Activated naive CD4-positive, alpha-beta T cell treated with anti-CD3 and anti-CD28 coated beads for 36 hours (primary cell): Measurements from ENCODE around the gene MAML3. TPM values are rescaled to one million over a fixed set of nuclear protein-coding genes. Genes with fewer than 3 reads are reported as not detected.

Experiments used
- CTCF ChIA-PET: fragments of 350-600 bp; sonication (Branson Sonifier 250); formaldehyde crosslinking; loops from one replicate; lab custom pipeline; 2021; ENCODE audit warnings: antibody characterized with exemption; lab: Charles Lee
- DNase-seq: peaks from one replicate; pipeline ENCODE4 v3.0.0-alpha.2; 2020
- H3K27ac Mint-ChIP-seq: one replicate; pipeline ENCODE4 v1.8.0; 2021; ENCODE audit warnings: mild to moderate bottlenecking, mixed read lengths
- H3K27me3 Mint-ChIP-seq: one replicate; pipeline ENCODE4 v1.8.0; 2021; ENCODE audit warnings: low read depth, mixed read lengths
- H3K36me3 Mint-ChIP-seq: one replicate; pipeline ENCODE4 v1.8.0; 2021; ENCODE audit warnings: low read depth, mixed read lengths
- H3K4me1 Mint-ChIP-seq: one replicate; pipeline ENCODE4 v1.8.0; 2021; ENCODE audit warnings: low read depth, mixed read lengths
- H3K4me3 Mint-ChIP-seq: one replicate; pipeline ENCODE4 v1.8.0; 2021; ENCODE audit warnings: mild to moderate bottlenecking, moderate library complexity, mixed read lengths
- H3K9me3 Mint-ChIP-seq: one replicate; pipeline ENCODE4 v1.8.0; 2021; ENCODE audit warnings: mixed read lengths
- intact Hi-C: fragments of 100-400 bp; cut with micrococcal nuclease; formaldehyde crosslinking; loops from one replicate; pipeline ENCODE4 v1.15.1; 2023
- total RNA-seq, 2 experiments: library from RNA; stranded (reverse); gene quantifications; one replicate each; pipeline ENCODE4 v1.2.3, GENCODE V29; 2021

Gene MAML3
- total RNA-seq, 2 experiments from 2014 or later = 0.52 to 0.76 TPM

DNA sequence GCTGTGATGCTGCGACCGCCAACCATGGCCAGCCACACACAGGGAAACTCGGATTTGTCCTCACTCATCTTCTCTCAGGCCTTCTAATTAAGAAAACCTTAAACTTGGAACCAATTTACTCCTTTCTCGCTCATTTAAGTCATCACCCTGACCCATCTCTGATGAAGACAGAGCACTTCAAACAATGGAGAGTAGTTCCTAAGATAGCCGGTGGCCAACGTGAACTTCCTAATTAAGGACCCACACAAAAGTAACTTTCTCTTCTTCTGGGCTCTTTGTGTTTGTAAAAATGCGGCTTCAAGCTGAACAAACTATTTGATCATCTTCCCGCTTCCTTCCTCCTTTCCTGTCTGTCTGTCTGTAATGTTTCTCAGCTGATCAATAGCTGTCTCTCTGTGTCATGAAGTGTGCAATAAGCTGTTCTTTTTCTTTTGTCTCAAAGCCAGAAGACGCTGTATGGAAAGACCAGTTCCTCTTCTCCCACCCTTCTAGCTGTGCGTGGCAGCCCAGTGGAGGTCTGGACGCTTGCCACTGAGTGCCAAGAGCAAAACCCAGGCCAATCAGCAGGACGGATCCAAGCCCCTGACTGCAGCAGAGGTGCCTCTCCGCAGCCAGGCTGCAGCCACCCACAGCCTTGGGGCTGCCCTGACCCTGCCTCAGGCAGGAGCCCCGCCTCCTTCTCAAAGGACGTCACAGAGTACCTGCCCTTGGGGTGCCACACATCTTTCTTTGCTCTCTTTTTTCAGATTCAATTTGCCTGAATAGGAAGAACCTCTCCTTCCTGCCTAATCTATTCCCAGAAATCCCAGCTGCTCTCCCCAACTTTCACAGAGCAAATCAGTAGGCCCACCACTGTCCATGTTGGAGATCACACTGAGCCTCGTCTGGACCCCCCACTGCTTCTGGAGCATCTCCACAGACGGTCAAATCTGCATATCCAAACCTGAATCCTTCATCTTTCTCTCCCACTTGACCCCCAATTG lies 59.3 kb downstream of the MAML3 start:
- Mint-ChIP-seq H3K27ac (peak overlapping the region; percentile 99), H3K4me1 (peaks cover 70% of the 10 kb centered on the region), H3K9me3 (no peaks in the 10 kb centered on the region), H3K36me3 (no peaks in the 10 kb centered on the region), H3K27me3 (no peaks in the 10 kb centered on the region), H3K4me3 (peak overlapping the region; percentile 90)
- peak; percentile 88 for DNase-seq
- intact Hi-C loops = loop anchor here (2.0 to 10.0 kb wide), 6 partner anchors 32 to 1012 kb away; partner anchors contain the start of genes ELF2, NAA15, NDUFC1 and SETD7
- CTCF ChIA-PET = interaction anchor here (0.8 to 2.1 kb wide), 13 partner anchors 10 to 159 kb away, joined by 3 to 9 read pairs (median 3); partner anchors contain the start of gene MAML3

DNA sequence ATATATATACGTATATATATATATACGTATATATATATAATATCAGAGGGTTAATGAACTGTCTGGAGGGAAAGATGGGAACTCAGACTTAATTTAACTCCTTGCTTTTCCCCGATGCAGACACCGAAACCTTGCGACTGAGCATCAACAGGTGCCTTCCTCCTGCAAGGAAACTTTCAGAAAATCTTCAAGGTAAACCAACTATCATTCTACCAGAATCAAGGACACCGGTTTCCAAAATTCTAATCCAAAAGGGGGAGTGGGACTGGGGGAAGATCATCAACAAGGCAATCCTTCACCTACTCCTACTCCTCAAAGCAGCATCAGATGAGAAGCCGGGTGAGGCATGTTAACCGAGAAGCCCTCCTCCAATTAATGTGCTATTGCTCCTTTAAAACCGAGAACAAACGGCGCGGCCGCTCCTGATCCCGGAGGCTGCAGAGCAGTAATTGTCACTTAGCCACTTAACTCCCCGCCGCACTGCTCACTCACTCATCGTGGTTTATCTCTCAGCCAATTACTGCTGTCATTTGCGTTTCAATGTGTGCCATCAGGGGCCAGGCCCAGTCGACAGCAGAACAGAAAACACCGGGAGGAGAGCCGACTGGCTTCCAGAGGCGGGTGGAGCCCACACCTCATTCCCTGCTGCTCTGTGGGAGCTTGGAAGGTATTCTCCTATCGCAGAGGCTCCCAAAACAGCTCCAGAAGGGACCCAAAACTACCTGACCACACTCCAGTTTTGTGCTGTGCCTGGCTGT lies 61.7 kb downstream of the MAML3 start:
- H3K27me3 Mint-ChIP-seq = no peaks in the 10 kb centered on the region
- H3K27ac Mint-ChIP-seq = no peak overlapping the region
- peaks cover 48% of the 10 kb centered on the region for H3K4me1 Mint-ChIP-seq
- H3K36me3 Mint-ChIP-seq = no peaks in the 10 kb centered on the region
- peak; percentile 29 for DNase-seq
- intact Hi-C loops = loop anchor here (10.0 kb wide), 1 partner anchor 917 kb away; the partner anchor contains the start of gene ELF2
- H3K9me3 Mint-ChIP-seq = no peaks in the 10 kb centered on the region
- CTCF ChIA-PET = no interaction called here
- H3K4me3 Mint-ChIP-seq = no peak overlapping the region

GRCh38 chr4:140091305-140091704 lies 62.7 kb downstream of the MAML3 start:
- CTCF ChIA-PET = interaction anchor here (0.9 kb wide), 1 partner anchor 269 kb away, joined by 3 read pairs; no protein-coding TSS in a partner anchor
- Mint-ChIP-seq H3K27me3 (no peaks in the 10 kb centered on the region), H3K4me3 (no peak overlapping the region), H3K36me3 (no peaks in the 10 kb centered on the region), H3K27ac (no peak overlapping the region), H3K9me3 (no peaks in the 10 kb centered on the region), H3K4me1 (peaks cover 38% of the 10 kb centered on the region)
- intact Hi-C loops = loop anchor here (10.0 kb wide), 1 partner anchor 917 kb away; the partner anchor contains the start of gene ELF2
- no peak for DNase-seq

GRCh38 chr4:140090215-140090731 lies 63.7 kb downstream of the MAML3 start:
- Mint-ChIP-seq H3K9me3 (no peaks in the 10 kb centered on the region), H3K27me3 (no peaks in the 10 kb centered on the region), H3K4me3 (no peak overlapping the region), H3K27ac (no peak overlapping the region), H3K4me1 (peaks cover 29% of the 10 kb centered on the region), H3K36me3 (no peaks in the 10 kb centered on the region)
- CTCF ChIA-PET = no interaction called here
- no peak for DNase-seq
- intact Hi-C loops = loop anchor here (10.0 kb wide), 1 partner anchor 915 kb away; the partner anchor contains the start of gene ELF2

DNA sequence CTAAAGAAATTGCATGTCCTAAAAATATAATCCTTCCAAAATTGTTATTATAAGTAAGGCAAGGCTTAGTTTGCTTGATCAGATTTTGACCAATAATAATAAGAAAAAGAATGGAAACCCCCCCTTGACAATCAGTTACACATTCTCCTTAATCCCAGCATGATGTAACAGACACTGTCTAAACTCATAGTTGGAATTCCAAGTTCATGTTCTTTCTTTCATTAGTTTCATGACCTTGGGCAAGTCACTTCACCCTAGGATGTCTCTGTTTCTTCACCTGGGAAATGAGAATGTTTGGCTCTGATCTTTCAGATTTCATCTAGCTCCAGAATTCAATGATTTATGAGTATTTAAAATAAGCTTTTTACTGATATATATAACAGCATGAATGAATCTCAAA lies 64.8 kb downstream of the MAML3 start:
- DNase-seq = no peak
- H3K4me1 Mint-ChIP-seq = peaks cover 19% of the 10 kb centered on the region
- no peak overlapping the region for H3K27ac Mint-ChIP-seq
- H3K27me3 Mint-ChIP-seq = no peaks in the 10 kb centered on the region
- H3K9me3 Mint-ChIP-seq = no peaks in the 10 kb centered on the region
- no peak overlapping the region for H3K4me3 Mint-ChIP-seq
- H3K36me3 Mint-ChIP-seq = no peaks in the 10 kb centered on the region
- CTCF ChIA-PET = no interaction called here
- intact Hi-C loops = no loop called here

- Mint-ChIP-seq H3K27ac (no peak overlapping the region), H3K27me3 (no peaks in the 10 kb centered on the region), H3K9me3 (no peaks in the 10 kb centered on the region), H3K4me1 (peaks cover 12% of the 10 kb centered on the region), H3K36me3 (no peaks in the 10 kb centered on the region), H3K4me3 (no peak overlapping the region)
- CTCF ChIA-PET = interaction anchor here (1.0 kb wide), 1 partner anchor 10 kb away, joined by 3 read pairs; no protein-coding TSS in a partner anchor
- no peak for DNase-seq
- intact Hi-C loops = no loop called here
These were observed 65.5 kb downstream of the MAML3 start for GRCh38 chr4:140088323-140088967.

DNA sequence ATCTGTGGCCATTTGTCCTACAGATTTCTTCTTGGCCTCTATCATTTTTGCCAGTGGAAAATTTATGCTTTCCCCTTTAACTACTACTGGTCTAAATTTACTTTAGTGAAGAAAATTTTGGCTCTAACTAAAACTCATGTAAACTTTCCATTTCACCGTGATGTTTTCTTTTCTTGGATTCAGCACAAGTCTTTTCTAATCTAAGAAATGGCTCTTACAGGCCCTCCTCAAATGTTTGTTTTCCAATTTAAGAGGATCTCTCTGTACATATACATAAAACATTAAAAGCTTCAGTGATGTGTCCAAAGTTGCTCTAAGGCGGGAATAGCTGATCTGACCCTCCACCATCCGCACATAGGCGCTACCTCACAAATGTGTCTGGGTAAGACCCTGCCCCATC lies 68.1 kb downstream of the MAML3 start:
- CTCF ChIA-PET = interaction anchor here (1.6 kb wide), 1 partner anchor 33 kb away, joined by 4 read pairs; no protein-coding TSS in a partner anchor

DNA sequence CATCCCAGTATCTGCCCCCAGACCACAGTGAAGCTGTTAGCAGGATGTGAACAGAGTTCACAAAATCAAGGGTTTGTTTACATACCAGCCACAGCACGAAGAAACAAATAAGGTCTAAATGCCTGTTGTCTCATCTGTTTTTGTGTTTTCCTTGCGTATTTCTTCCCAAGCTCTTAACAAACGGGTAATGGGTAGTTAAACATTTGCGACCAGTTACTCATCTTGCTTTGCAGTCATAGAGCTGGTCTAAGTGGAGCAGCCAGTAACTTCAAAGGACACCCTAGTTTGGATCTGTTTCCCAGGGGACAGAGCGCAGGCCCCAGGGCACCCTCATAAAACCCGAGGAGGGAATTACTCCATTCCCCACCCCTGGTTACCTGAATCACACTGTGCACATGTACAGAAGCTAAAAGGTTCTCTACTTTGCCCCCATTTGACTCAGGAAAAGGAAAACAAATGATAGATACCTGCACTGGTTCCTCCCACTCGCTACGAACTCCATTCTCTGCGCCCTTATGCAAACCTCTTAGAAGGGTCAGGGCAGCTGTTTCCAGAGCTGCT lies 68.8 kb downstream of the MAML3 start:
- no peaks in the 10 kb centered on the region for H3K27me3 Mint-ChIP-seq
- no peaks in the 10 kb centered on the region for H3K36me3 Mint-ChIP-seq

More for the DNA sequence above, 68.1 kb downstream of the MAML3 start:
- DNase-seq = no peak
- Mint-ChIP-seq H3K27me3 (no peaks in the 10 kb centered on the region), H3K4me3 (no peak overlapping the region), H3K36me3 (no peaks in the 10 kb centered on the region), H3K9me3 (no peaks in the 10 kb centered on the region), H3K4me1 (peaks cover 9% of the 10 kb centered on the region), H3K27ac (no peak overlapping the region)
- intact Hi-C loops = no loop called here

GRCh38 chr4:140084385-140084784 lies 69.6 kb downstream of the MAML3 start:
- intact Hi-C loops = no loop called here
- DNase-seq = no peak
- Mint-ChIP-seq H3K36me3 (no peaks in the 10 kb centered on the region), H3K9me3 (no peaks in the 10 kb centered on the region), H3K27ac (no peak overlapping the region), H3K4me3 (no peak overlapping the region), H3K4me1 (peaks cover 11% of the 10 kb centered on the region), H3K27me3 (no peaks in the 10 kb centered on the region)
- CTCF ChIA-PET = no interaction called here

More for the DNA sequence above, 68.8 kb downstream of the MAML3 start:
- CTCF ChIA-PET = no interaction called here
- Mint-ChIP-seq H3K4me3 (no peak overlapping the region), H3K9me3 (no peaks in the 10 kb centered on the region), H3K27ac (no peak overlapping the region), H3K4me1 (peaks cover 9% of the 10 kb centered on the region)
- DNase-seq = no peak
- intact Hi-C loops = no loop called here

GRCh38 chr4:140082391-140082755 lies 71.6 kb downstream of the MAML3 start:
- no peaks in the 10 kb centered on the region for H3K9me3 Mint-ChIP-seq
- H3K4me1 Mint-ChIP-seq = peaks cover 11% of the 10 kb centered on the region
- intact Hi-C loops = no loop called here
- no peak for DNase-seq
- H3K27me3 Mint-ChIP-seq = peaks cover 5% of the 10 kb centered on the region
- H3K27ac Mint-ChIP-seq = no peak overlapping the region
- no peaks in the 10 kb centered on the region for H3K36me3 Mint-ChIP-seq
- no peak overlapping the region for H3K4me3 Mint-ChIP-seq
- CTCF ChIA-PET = interaction anchor here (1.0 to 1.2 kb wide), 2 partner anchors 11 to 13 kb away, joined by 3 to 4 read pairs; no protein-coding TSS in a partner anchor

DNA sequence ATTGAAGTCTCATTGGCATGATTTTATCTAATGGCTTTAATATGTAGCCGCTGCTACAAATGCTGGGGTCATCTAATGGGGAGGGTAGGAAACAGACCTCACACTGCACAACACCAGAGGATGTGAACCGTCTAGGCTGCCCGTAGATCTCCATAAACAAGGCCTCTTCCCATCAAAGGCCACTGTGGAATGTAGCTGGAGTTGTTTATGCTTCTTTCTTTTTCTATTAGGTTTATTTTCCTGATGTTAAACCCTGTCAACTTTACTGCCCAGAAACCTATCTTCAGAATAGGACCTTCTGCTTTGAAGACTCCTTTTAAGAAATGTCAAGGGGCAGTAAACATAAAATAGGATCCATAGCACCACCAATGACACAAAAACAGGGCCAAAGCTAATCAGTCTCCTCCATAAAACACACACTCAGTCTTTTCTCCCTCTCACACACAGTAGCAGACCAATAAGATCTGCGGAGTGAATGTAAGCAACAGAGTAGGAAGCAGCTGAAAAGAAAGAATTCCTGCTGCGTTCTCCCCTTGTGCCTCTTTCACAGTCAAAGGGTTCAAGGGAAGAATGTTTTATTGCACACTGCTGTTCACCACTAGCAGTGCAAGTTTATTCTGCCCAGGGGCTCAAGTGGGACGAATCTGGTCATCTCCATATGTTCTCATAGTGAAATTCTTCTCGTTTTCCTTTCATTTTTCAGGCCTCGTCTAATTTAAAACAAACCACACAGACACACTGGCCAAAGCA lies 72.2 kb downstream of the MAML3 start:
- CTCF ChIA-PET = interaction anchor here (0.7 to 1.0 kb wide), 4 partner anchors 12 to 77 kb away, joined by 3 to 6 read pairs (median 4); no protein-coding TSS in a partner anchor
- H3K36me3 Mint-ChIP-seq = no peaks in the 10 kb centered on the region

More for the DNA sequence above, 72.2 kb downstream of the MAML3 start:
- peaks cover 14% of the 10 kb centered on the region for H3K4me1 Mint-ChIP-seq
- intact Hi-C loops = loop anchor here (1.0 kb wide), 1 partner anchor 10 kb away; no protein-coding TSS in a partner anchor
- H3K27ac Mint-ChIP-seq = no peak overlapping the region
- no peaks in the 10 kb centered on the region for H3K9me3 Mint-ChIP-seq
- no peak overlapping the region for H3K4me3 Mint-ChIP-seq
- DNase-seq = no peak
- peaks cover 8% of the 10 kb centered on the region for H3K27me3 Mint-ChIP-seq
